Measurements from ENCODE around the gene PLCH2. TPM values are rescaled to one million over a fixed set of nuclear protein-coding genes. Genes with fewer than 3 reads are reported as not detected.

Gene PLCH2
- total RNA-seq, 6 experiments from 2014 or later = 0.37 to 4.6 (median 2.3) TPM

GRCh38 chr1:2554621-2555387 lies 78.7 kb downstream of the PLCH2 start:
- H3K4me1 ChIP-seq = peaks cover 0 to 12% (median 0%) of the 10 kb centered on the region in 4 donors
- H3K36me3 ChIP-seq = peaks cover 0 to 9% (median under 1%) of the 10 kb centered on the region in 4 donors
- WGBS (ENCODE audit: insufficient coverage, low coverage, low lambda C conversion rate, missing lambda C conversion rate) = 66% methylated on average over 7 of the region's 19 CpGs
- intact Hi-C loops (cut with DNase I) = loop anchor here in 1 of 2 donors (10.0 kb wide), 1 partner anchor 90 kb away; no protein-coding TSS in a partner anchor
- ATAC-seq (peak; percentile 6 to 25 (median 16)), DNase-seq (peak in 2 of 3 donors; percentile 59 to 68)
- no peaks in the 10 kb centered on the region for H3K9me3 ChIP-seq
- H3K4me3 ChIP-seq = no peak overlapping the region
- no peaks in the 10 kb centered on the region for H3K27me3 ChIP-seq
- H3K27ac ChIP-seq = peak overlapping the region; percentile 93 to 96 (median 93)
- TF ChIP-seq, protein P1, sequence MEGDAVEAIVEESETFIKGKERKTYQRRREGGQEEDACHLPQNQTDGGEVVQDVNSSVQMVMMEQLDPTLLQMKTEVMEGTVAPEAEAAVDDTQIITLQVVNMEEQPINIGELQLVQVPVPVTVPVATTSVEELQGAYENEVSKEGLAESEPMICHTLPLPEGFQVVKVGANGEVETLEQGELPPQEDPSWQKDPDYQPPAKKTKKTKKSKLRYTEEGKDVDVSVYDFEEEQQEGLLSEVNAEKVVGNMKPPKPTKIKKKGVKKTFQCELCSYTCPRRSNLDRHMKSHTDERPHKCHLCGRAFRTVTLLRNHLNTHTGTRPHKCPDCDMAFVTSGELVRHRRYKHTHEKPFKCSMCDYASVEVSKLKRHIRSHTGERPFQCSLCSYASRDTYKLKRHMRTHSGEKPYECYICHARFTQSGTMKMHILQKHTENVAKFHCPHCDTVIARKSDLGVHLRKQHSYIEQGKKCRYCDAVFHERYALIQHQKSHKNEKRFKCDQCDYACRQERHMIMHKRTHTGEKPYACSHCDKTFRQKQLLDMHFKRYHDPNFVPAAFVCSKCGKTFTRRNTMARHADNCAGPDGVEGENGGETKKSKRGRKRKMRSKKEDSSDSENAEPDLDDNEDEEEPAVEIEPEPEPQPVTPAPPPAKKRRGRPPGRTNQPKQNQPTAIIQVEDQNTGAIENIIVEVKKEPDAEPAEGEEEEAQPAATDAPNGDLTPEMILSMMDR (IDR thresholded peaks at IDR 0.05) = peak; percentile 40 to 54 (median 47)
- TF ChIP-seq POLR2A (IDR thresholded peaks at IDR 0.05) = no peak

Other genes starting within 250 kb of the PLCH2 start
- 10 to 100 TPM; 23.7 to 84.8 (median 31.4) TPM for gene SKI, start 248.0 kb upstream of the PLCH2 start, total RNA-seq
- 1 to 10 TPM; 3.1 to 7.1 (median 4.5) TPM for gene MORN1, start 84.7 kb upstream of the PLCH2 start, total RNA-seq
- gene RER1, start 84.4 kb upstream of the PLCH2 start, total RNA-seq = 100 to 1,000 TPM in 4 of 6 experiments, 10 to 100 TPM in 2; 76.5 to 166 (median 122) TPM
- gene PEX10, start 63.7 kb upstream of the PLCH2 start, total RNA-seq = 10 to 100 TPM in 3 of 6 experiments, 1 to 10 TPM in 3; 7.4 to 24.3 (median 10.5) TPM
- gene PANK4, start 50.3 kb downstream of the PLCH2 start, total RNA-seq = 10 to 100 TPM in 5 of 6 experiments, 1 to 10 TPM in 1; 9.6 to 18.9 (median 13.4) TPM
- gene HES5, start 54.0 kb downstream of the PLCH2 start, total RNA-seq = under 1 TPM in 2 of 6 experiments, not detected in 4; 0.18 to 0.25 TPM
- 10 to 100 TPM; 31.0 to 54.8 (median 41.1) TPM for gene TNFRSF14, start 80.1 kb downstream of the PLCH2 start, total RNA-seq
- 10 to 100 TPM in 3 of 6 experiments, 1 to 10 TPM in 3; 5.1 to 18.6 (median 11.1) TPM for gene PRXL2B, start 110.5 kb downstream of the PLCH2 start, total RNA-seq
- gene MMEL1, start 156.7 kb downstream of the PLCH2 start, total RNA-seq = 1 to 10 TPM in 2 of 6 experiments, not detected in 4; 1.2 to 2.0 TPM

Data from right lobe of liver (tissue), 6 donors.